Measurements from ENCODE around the gene ZDHHC6.
"Not testable (repeated sequence)": the region's sequence is repeated elsewhere in the genome, so short reads cannot be mapped to it uniquely, and the experiment has no call there.

The ZDHHC6 gene

GRCh38 chr10:112393341-112393740, 53.4 kb downstream of the ZDHHC6 start:
- DNase-seq (ENCODE audit: low read depth in 2 of 2), result no peak

DNA sequence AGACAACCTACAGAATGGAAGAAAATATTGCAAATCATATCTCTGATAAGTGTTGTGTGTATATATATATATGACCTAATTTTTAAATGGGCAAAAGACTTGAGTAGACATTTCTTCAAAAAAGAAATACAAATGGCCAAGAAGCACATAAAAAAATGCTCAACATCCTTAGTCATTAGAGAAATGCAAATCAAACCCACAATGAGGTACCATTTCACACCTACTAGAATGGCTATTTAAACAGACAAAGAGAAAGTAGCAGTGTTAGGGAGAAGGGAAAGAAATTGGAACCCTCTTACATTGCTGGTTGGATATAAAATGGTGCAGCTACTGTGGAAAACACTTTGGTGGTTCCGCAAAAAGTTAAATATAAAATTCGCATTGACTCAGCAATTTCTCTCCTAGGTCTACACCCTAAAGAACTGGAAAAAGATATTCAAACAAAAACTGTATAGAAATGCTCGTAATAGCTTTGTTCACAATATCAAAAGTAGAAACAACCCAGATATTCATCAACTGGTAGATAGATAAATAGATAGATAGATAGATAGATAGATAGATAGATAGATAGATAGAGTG, 56.5 kb downstream of the ZDHHC6 start:
- DNase-seq (ENCODE audit: low read depth in 2 of 2), result no peak

GRCh38 chr10:112389271-112389822, 57.4 kb downstream of the ZDHHC6 start:
- DNase-seq (ENCODE audit: low read depth in 2 of 2), result peak in 1 of 2 donors; percentile 23

- DNase-seq (ENCODE audit: low read depth in 2 of 2), result no peak
Measured at GRCh38 chr10:112388548-112388947, 58.2 kb downstream of the ZDHHC6 start.

DNA sequence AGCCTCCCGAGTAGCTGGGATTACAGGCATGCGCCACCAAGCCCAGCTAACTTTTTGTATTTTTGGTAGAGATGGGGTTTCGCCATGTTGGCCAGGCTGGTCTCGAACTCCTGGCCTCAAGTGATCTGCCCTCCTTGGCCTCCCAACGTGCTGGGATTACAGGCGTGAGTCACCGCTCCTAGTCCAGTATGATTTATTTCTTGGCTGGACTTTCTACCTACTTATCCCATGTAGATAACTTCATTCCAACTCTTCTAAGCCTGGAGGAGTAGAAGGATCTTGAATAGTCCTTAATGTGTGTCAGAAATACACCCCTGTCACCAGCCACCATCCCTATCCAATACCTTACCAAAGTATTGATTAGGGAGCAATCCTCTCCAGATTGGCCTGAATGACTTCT, 58.7 kb downstream of the ZDHHC6 start:
- not testable (repeated sequence) for DNase-seq (ENCODE audit: low read depth in 2 of 2)

GRCh38 chr10:112385201-112385600, 61.5 kb downstream of the ZDHHC6 start:
- DNase-seq (ENCODE audit: low read depth in 2 of 2), result no peak

GRCh38 chr10:112384141-112384540, 62.6 kb downstream of the ZDHHC6 start:
- no peak for DNase-seq (ENCODE audit: low read depth in 2 of 2)

GRCh38 chr10:112383325-112383724, 63.4 kb downstream of the ZDHHC6 start:
- DNase-seq (ENCODE audit: low read depth in 2 of 2), result peak in 1 of 2 donors; percentile 15

DNA sequence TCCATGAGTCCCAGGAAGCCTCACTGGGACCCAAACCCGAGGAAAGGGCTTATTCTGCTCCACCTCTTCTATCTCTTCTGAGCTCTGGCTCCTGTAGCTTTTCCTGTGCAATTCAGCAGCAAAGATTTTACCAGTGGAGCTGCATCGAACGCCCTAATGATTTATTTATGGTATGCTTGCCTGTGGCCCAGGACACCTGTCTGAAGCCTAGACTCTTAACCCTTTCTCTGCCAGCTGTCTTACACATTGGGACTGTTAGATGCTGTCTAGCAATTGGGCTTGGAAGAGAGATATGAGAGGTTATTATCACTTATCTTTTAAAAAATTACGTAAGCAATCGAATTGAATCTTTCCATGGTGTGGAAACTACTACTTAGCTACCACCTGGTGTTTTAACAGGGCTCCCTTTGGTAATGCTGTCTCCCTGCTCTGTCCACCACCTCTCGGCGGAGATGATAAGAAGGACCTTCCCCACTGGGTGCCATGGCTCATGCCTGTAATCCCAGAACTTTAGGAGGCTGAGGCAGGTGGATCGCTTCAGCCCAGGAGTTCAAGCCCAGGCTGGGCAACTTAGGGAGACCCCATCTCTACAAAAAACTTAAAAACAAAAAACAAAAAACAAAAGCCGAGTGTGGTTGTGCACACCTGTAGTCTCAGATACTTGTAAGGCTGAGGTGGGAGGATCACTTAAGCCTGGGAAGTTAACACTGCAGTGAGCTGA, 64.0 kb downstream of the ZDHHC6 start:
- no peak for DNase-seq (ENCODE audit: low read depth in 2 of 2)
